Thymus (tissue), 11 donors: ENCODE data around the gene NT5C1A. TPM values are rescaled to one million over a fixed set of nuclear protein-coding genes. Genes with fewer than 3 reads are reported as not detected.

Experiments used
- DNase-seq, 9 donors: peaks; one replicate each; pipeline ENCODE4 v3.0.0-alpha.2; 2013; ENCODE audit warnings: low spot score in 9 of 9, low read depth in 6 of 9, missing footprints in 1 of 9
- H3K27ac ChIP-seq, 2 donors: one replicate each; pipeline ENCODE4 v1.5.1; 2013; ENCODE audit warnings: control low read depth in 1 of 2, low read depth in 1 of 2, low read length in 1 of 2, mild to moderate bottlenecking in 1 of 2, moderate library complexity in 1 of 2
- H3K27me3 ChIP-seq, 2 donors: one replicate each; pipeline ENCODE4 v1.5.1; 2013; ENCODE audit warnings: low read length in 1 of 2; ENCODE audit not compliant: control insufficient read depth in 2 of 2, insufficient read depth in 1 of 2
- H3K36me3 ChIP-seq, 2 donors: one replicate each; pipeline ENCODE4 v1.5.1; 2013; ENCODE audit warnings: low read length in 1 of 2, mild to moderate bottlenecking in 1 of 2, moderate library complexity in 1 of 2; ENCODE audit not compliant: control insufficient read depth in 2 of 2, insufficient read depth in 2 of 2
- H3K4me1 ChIP-seq, 2 donors: one replicate each; pipeline ENCODE4 v1.5.1; 2013; ENCODE audit warnings: low read length in 2 of 2; ENCODE audit not compliant: control insufficient read depth in 2 of 2, insufficient read depth in 2 of 2
- H3K4me3 ChIP-seq, 2 donors: one replicate each; pipeline ENCODE4 v1.5.1; 2013; ENCODE audit warnings: low read length in 2 of 2, control low read depth in 1 of 2, mild to moderate bottlenecking in 1 of 2
- H3K9me3 ChIP-seq, 2 donors: one replicate each; pipeline ENCODE4 v1.5.1; 2013; ENCODE audit warnings: low read length in 1 of 2, mild to moderate bottlenecking in 1 of 2; ENCODE audit not compliant: control insufficient read depth in 2 of 2, insufficient read depth in 1 of 2
- WGBS: extraction: QIAGEN DNeasy Blood & Tissue Kit; methylation state at CpG from one replicate; pipeline ENCODE4 v1.1.7; 2013; 5-methylcytosine and 5-hydroxymethylcytosine counted together
- polyA plus RNA-seq: library from polyadenylated mRNA; stranded (reverse); fragments of 200-250 nt; gene quantifications from one replicate; pipeline ENCODE4 v1.2.3, GENCODE V29; 2013
- total RNA-seq: library from RNA; stranded (reverse); fragments of 120-200 nt; gene quantifications from one replicate; pipeline ENCODE4 v1.2.4, GENCODE V29; 2013
- donor health status: healthy.

The NT5C1A gene
- total and polyA plus RNA-seq, 2 donors, result 0.09 TPM; not detected in 1

DNA sequence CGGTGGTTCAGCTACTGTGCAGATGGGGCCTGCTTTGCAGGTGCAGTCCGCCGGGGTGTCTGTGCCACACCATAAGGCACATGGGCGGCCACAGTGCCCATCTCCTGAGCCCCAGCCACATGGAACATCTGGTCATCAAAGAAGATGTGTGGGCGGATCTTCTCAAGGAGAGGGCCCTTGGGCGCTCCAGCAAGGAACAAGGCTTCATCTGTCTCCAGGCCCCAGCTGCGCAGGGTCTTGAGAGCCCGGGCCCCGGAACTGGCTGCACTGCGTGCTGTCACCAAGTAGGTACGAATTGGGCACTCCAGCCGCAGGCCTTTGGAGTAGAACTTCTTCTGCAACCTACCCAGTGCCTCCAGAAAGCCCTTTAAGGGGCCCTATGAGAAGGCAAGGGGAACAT is 12.8 kb downstream of the NT5C1A start:
- peaks cover 0 to 25% of the 10 kb centered on the region in 2 donors for H3K27me3 ChIP-seq
- DNase-seq, result no peak
- H3K9me3 ChIP-seq, result no peaks in the 10 kb centered on the region
- H3K4me1 ChIP-seq, result no peaks in the 10 kb centered on the region
- no peaks in the 10 kb centered on the region for H3K36me3 ChIP-seq
- WGBS, result 97% methylated on average over 12 of the region's 12 CpGs
- no peak overlapping the region for H3K27ac ChIP-seq
- no peak overlapping the region for H3K4me3 ChIP-seq

- no peak overlapping the region for H3K27ac ChIP-seq
- no peak overlapping the region for H3K4me3 ChIP-seq
- H3K27me3 ChIP-seq, result peaks cover 0 to 32% of the 10 kb centered on the region in 2 donors
- H3K4me1 ChIP-seq, result no peaks in the 10 kb centered on the region
- 38% methylated on average over 6 of the region's 6 CpGs for WGBS
- DNase-seq, result peak in 8 of 9 donors; percentile 14 to 68 (median 45)
- no peaks in the 10 kb centered on the region for H3K36me3 ChIP-seq
- H3K9me3 ChIP-seq, result no peaks in the 10 kb centered on the region
Measured at GRCh38 chr1:39657923-39658485, 13.9 kb downstream of the NT5C1A start.

GRCh38 chr1:39657402-39657801 is 14.5 kb downstream of the NT5C1A start:
- no peak for DNase-seq
- 94% methylated on average over 3 of the region's 3 CpGs for WGBS
- Histone ChIP-seq H3K4me1 (no peaks in the 10 kb centered on the region), H3K36me3 (no peaks in the 10 kb centered on the region), H3K4me3 (no peak overlapping the region), H3K27me3 (peaks cover 0 to 29% of the 10 kb centered on the region in 2 donors), H3K9me3 (no peaks in the 10 kb centered on the region), H3K27ac (no peak overlapping the region)

GRCh38 chr1:39656391-39656790 is 15.5 kb downstream of the NT5C1A start:
- Histone ChIP-seq H3K27ac (no peak overlapping the region), H3K4me3 (no peak overlapping the region), H3K9me3 (no peaks in the 10 kb centered on the region), H3K27me3 (peaks cover 0 to 25% of the 10 kb centered on the region in 2 donors), H3K4me1 (no peaks in the 10 kb centered on the region), H3K36me3 (no peaks in the 10 kb centered on the region)
- 92% methylated on average over 2 of the region's 2 CpGs for WGBS
- DNase-seq, result no peak

- 91% methylated on average over 5 of the region's 5 CpGs for WGBS
- H3K4me1 ChIP-seq, result no peaks in the 10 kb centered on the region
Measured at GRCh38 chr1:39655578-39656268, 16.2 kb downstream of the NT5C1A start.

GRCh38 chr1:39654291-39654690 is 17.6 kb downstream of the NT5C1A start:
- 89% methylated on average over 7 of the region's 7 CpGs for WGBS
- H3K4me3 ChIP-seq, result no peak overlapping the region
- no peaks in the 10 kb centered on the region for H3K4me1 ChIP-seq
- no peaks in the 10 kb centered on the region for H3K9me3 ChIP-seq
- no peaks in the 10 kb centered on the region for H3K36me3 ChIP-seq
- H3K27me3 ChIP-seq, result peaks cover 0 to 25% of the 10 kb centered on the region in 2 donors
- no peak for DNase-seq
- no peak overlapping the region for H3K27ac ChIP-seq

More at GRCh38 chr1:39655578-39656268, 16.2 kb downstream of the NT5C1A start:
- Histone ChIP-seq H3K9me3 (no peaks in the 10 kb centered on the region), H3K27me3 (peaks cover 0 to 25% of the 10 kb centered on the region in 2 donors), H3K4me3 (no peak overlapping the region), H3K27ac (no peak overlapping the region), H3K36me3 (no peaks in the 10 kb centered on the region)
- DNase-seq, result no peak

DNA sequence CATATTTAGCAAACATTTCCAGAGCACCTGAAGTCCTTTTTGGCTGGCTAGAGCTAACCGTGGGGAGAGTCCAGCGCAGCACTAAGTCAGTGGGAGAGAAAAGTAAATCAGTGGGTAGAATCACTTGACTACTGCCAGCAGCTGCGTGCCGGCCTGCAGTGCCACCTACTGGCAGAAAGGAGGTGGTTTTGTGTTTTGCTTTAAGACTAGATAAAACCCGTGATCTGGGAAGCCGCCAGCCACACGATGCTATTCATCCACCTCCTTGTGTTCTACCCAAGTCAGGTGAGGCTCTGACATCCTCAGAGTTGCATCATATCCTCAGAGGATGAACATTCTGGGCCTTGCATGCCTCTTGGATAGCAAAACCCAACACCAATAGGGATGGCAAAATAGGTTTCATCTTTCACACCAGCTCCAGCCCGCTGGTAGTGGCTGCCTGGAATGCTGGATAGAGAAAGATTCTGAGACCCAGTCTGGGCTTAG is 18.3 kb downstream of the NT5C1A start:
- peaks cover 0 to 21% of the 10 kb centered on the region in 2 donors for H3K27me3 ChIP-seq
- DNase-seq, result peak in 8 of 9 donors; percentile 22 to 78 (median 56)
- no peaks in the 10 kb centered on the region for H3K36me3 ChIP-seq
- H3K4me1 ChIP-seq, result no peaks in the 10 kb centered on the region
- no peak overlapping the region for H3K4me3 ChIP-seq
- 11% methylated on average over 8 of the region's 8 CpGs for WGBS
- no peaks in the 10 kb centered on the region for H3K9me3 ChIP-seq
- no peak overlapping the region for H3K27ac ChIP-seq

DNA sequence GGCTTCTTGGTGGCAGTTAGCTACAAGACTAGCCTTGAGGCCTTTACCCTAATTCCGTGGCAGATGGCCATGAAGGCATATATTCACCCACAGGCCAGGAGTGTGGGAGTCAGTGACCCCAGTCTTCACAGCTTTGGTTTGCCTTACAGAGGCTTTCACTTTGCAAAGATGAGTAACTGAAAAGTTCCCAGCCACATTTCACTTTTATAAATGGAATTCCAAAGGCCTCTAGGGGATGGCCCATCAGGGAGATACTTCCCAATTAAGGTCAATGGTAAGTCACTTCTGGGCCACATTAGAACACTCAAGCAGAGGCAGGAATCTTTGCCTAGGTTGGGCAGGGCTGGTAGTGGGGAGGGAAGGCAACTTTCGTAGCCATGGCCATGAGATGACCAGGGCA is 19.4 kb downstream of the NT5C1A start:
- no peak overlapping the region for H3K27ac ChIP-seq
- DNase-seq, result no peak
- no peaks in the 10 kb centered on the region for H3K4me1 ChIP-seq
- H3K36me3 ChIP-seq, result no peaks in the 10 kb centered on the region
- no peaks in the 10 kb centered on the region for H3K9me3 ChIP-seq
- WGBS, result 97% methylated on average over 2 of the region's 2 CpGs
- peaks cover 0 to 26% of the 10 kb centered on the region in 2 donors for H3K27me3 ChIP-seq
- H3K4me3 ChIP-seq, result no peak overlapping the region

GRCh38 chr1:39652105-39652504 is 19.8 kb downstream of the NT5C1A start:
- WGBS, result 93% methylated on average over 6 of the region's 6 CpGs
- no peaks in the 10 kb centered on the region for H3K36me3 ChIP-seq
- peaks cover 0 to 30% of the 10 kb centered on the region in 2 donors for H3K27me3 ChIP-seq
- no peaks in the 10 kb centered on the region for H3K9me3 ChIP-seq
- DNase-seq, result no peak
- no peak overlapping the region for H3K27ac ChIP-seq
- no peaks in the 10 kb centered on the region for H3K4me1 ChIP-seq
- H3K4me3 ChIP-seq, result no peak overlapping the region
